Measurements from ENCODE around the gene SLC4A1AP. TPM values are rescaled to one million over a fixed set of nuclear protein-coding genes. Genes with fewer than 3 reads are reported as not detected.

Gene SLC4A1AP
- total and polyA plus RNA-seq, 4 donors = 7.2 to 12.3 (median 9.5) TPM

GRCh38 chr2:27734305-27734704 is 70.6 kb downstream of the SLC4A1AP start:
- Histone ChIP-seq H3K9me3 (ENCODE audit: control insufficient read depth in 4 of 4, low read length in 3 of 4) (no peaks in the 10 kb centered on the region), H3K27me3 (ENCODE audit: control insufficient read depth in 4 of 4, insufficient read depth in 4 of 4, low read length in 3 of 4) (no peaks in the 10 kb centered on the region), H3K4me1 (ENCODE audit: control insufficient read depth in 4 of 4, insufficient read depth in 4 of 4, low read length in 3 of 4) (peaks cover 13 to 27% (median 24%) of the 10 kb centered on the region in 4 donors), H3K9ac (ENCODE audit: low read depth in 1 of 2, low read length in 2 of 2) (no peak overlapping the region), H3K4me3 (ENCODE audit: low read depth in 1 of 3, low read length in 3 of 3) (no peak overlapping the region), H3K36me3 (ENCODE audit: control insufficient read depth in 4 of 4, insufficient read depth in 3 of 4, low read depth in 1 of 4, low read length in 3 of 4) (no peaks in the 10 kb centered on the region), H3K27ac (ENCODE audit: low read depth in 1 of 2, low read length in 2 of 2) (no peak overlapping the region)
- TF ChIP-seq, protein P1, sequence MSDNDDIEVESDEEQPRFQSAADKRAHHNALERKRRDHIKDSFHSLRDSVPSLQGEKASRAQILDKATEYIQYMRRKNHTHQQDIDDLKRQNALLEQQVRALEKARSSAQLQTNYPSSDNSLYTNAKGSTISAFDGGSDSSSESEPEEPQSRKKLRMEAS (IDR thresholded peaks at IDR 0.05) = no peak
- TF ChIP-seq, protein P2, sequence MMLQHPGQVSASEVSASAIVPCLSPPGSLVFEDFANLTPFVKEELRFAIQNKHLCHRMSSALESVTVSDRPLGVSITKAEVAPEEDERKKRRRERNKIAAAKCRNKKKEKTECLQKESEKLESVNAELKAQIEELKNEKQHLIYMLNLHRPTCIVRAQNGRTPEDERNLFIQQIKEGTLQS (IDR thresholded peaks at IDR 0.05) = no peak
- no peak for TF ChIP-seq SP1 (IDR thresholded peaks at IDR 0.05)
- no peak for TF ChIP-seq JUND (IDR thresholded peaks at IDR 0.05)
- TF ChIP-seq EGR1 (IDR thresholded peaks at IDR 0.05; ENCODE audit: low read depth in 2 of 2) = no peak
- TF ChIP-seq NR2F2 (IDR thresholded peaks at IDR 0.05) = no peak
- TF ChIP-seq GABPA (IDR thresholded peaks at IDR 0.05 in 1 of 2, conservative IDR thresholded peaks at IDR 0.05 in 1 of 2) = no peak
- TF ChIP-seq HNF4A (conservative IDR thresholded peaks at IDR 0.05) = no peak
- TF ChIP-seq RXRA (IDR thresholded peaks at IDR 0.05) = no peak
- no peak for TF ChIP-seq TAF1 (conservative IDR thresholded peaks at IDR 0.05)
- TF ChIP-seq RAD21 (IDR thresholded peaks at IDR 0.05) = no peak
- no peak for TF ChIP-seq ZBTB33 (IDR thresholded peaks at IDR 0.05)
- TF ChIP-seq, protein P3, sequence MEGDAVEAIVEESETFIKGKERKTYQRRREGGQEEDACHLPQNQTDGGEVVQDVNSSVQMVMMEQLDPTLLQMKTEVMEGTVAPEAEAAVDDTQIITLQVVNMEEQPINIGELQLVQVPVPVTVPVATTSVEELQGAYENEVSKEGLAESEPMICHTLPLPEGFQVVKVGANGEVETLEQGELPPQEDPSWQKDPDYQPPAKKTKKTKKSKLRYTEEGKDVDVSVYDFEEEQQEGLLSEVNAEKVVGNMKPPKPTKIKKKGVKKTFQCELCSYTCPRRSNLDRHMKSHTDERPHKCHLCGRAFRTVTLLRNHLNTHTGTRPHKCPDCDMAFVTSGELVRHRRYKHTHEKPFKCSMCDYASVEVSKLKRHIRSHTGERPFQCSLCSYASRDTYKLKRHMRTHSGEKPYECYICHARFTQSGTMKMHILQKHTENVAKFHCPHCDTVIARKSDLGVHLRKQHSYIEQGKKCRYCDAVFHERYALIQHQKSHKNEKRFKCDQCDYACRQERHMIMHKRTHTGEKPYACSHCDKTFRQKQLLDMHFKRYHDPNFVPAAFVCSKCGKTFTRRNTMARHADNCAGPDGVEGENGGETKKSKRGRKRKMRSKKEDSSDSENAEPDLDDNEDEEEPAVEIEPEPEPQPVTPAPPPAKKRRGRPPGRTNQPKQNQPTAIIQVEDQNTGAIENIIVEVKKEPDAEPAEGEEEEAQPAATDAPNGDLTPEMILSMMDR (IDR thresholded peaks at IDR 0.05; ENCODE audit: low read depth, low read length, missing input control) = no peak
- TF ChIP-seq REST (IDR thresholded peaks at IDR 0.05) = no peak
- no peak for TF ChIP-seq YY1 (IDR thresholded peaks at IDR 0.05)
- no peak for TF ChIP-seq FOXA1 (IDR thresholded peaks at IDR 0.05)
- no peak for TF ChIP-seq FOXA2 (IDR thresholded peaks at IDR 0.05)
- TF ChIP-seq HNF4G (IDR thresholded peaks at IDR 0.05) = no peak
- DNase-seq (ENCODE audit: low spot score) = no peak
- 86% methylated on average over 1 of the region's 1 CpG for WGBS
